Measurements from ENCODE around the gene SNX13.

- TF ChIP-seq JUNB (IDR thresholded peaks at IDR 0.05) = no peak
- TF ChIP-seq HDAC2 (IDR thresholded peaks at IDR 0.05) = no peak
- TF ChIP-seq POLR2A (IDR thresholded peaks at IDR 0.05; ENCODE audit: low read length) = no peak
- no peak for TF ChIP-seq CTCF (IDR thresholded peaks at IDR 0.05)
- TF ChIP-seq NR3C1 (IDR thresholded peaks at IDR 0.05) = no peak
- TF ChIP-seq ZC3H11A (IDR thresholded peaks at IDR 0.05) = no peak
- no peak for TF ChIP-seq RFX5 (IDR thresholded peaks at IDR 0.05)
- TF ChIP-seq ESRRA (IDR thresholded peaks at IDR 0.05; ENCODE audit: borderline replicate concordance, low read length) = no peak
- TF ChIP-seq CEBPB (IDR thresholded peaks at IDR 0.05) = no peak
- TF ChIP-seq BHLHE40 (IDR thresholded peaks at IDR 0.05; ENCODE audit: low read depth, low read length) = no peak
- no peak for TF ChIP-seq RCOR1 (IDR thresholded peaks at IDR 0.05; ENCODE audit: low read depth, low read length)
- TF ChIP-seq USF2 (IDR thresholded peaks at IDR 0.05) = no peak
- no peak for TF ChIP-seq MAZ (IDR thresholded peaks at IDR 0.05; ENCODE audit: borderline replicate concordance, low read depth, low read length)
Measured at GRCh38 chr7:17931069-17931468, 9.2 kb downstream of the SNX13 start.

Measured in A549 (cell line).